Measurements from ENCODE around the gene CCDC197. TPM values are rescaled to one million over a fixed set of nuclear protein-coding genes. Genes with fewer than 3 reads are reported as not detected.

The CCDC197 gene
- total RNA-seq, 2 donors from 2014 or later: not detected

DNA sequence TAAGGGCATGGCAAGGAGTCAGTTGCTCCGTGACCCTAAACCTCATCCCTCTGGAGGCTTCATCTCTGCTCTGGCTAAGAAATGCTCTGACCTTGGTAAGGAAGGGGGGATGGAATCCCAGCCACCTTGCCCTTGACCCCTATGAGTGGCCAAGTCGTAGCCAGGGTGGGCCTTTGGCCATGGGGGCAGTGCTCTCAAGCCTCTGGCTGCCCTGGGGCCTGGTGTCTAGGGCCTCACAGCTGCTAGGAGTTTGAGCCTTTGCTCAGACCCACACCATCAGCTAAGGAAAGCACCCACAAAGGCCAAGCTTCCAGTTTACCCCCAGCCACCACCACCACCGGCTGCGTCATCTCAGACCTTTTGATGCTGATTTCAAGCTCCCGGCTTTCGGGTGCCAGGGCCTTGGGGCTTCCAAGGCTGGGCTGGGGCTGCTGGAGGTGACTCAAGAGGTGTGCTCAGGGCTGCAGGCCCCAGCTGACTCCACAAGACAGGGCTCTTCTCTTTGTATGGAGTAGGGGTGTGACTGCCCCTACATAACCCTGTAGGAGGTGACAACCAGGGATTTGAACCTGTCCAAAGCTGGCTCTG lies 24.4 kb upstream of the CCDC197 start:
- DNase-seq (ENCODE audit: low spot score): no peak
- Histone ChIP-seq H3K9me3 (no peaks in the 10 kb centered on the region), H3K36me3 (no peaks in the 10 kb centered on the region), H3K27ac (no peak overlapping the region), H3K4me3 (no peak overlapping the region), H3K4me1 (replicated peaks) (no peaks in the 10 kb centered on the region), H3K27me3 (replicated peaks; ENCODE audit: insufficient read depth) (no peaks in the 10 kb centered on the region)
- intact Hi-C loops (cut with DNase I): no loop called here
- TF ChIP-seq POLR2A (IDR thresholded peaks at IDR 0.05) (no peak), POLR2AphosphoS5 (IDR thresholded peaks at IDR 0.05) (no peak)
- TF ChIP-seq, protein P1, sequence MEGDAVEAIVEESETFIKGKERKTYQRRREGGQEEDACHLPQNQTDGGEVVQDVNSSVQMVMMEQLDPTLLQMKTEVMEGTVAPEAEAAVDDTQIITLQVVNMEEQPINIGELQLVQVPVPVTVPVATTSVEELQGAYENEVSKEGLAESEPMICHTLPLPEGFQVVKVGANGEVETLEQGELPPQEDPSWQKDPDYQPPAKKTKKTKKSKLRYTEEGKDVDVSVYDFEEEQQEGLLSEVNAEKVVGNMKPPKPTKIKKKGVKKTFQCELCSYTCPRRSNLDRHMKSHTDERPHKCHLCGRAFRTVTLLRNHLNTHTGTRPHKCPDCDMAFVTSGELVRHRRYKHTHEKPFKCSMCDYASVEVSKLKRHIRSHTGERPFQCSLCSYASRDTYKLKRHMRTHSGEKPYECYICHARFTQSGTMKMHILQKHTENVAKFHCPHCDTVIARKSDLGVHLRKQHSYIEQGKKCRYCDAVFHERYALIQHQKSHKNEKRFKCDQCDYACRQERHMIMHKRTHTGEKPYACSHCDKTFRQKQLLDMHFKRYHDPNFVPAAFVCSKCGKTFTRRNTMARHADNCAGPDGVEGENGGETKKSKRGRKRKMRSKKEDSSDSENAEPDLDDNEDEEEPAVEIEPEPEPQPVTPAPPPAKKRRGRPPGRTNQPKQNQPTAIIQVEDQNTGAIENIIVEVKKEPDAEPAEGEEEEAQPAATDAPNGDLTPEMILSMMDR (IDR thresholded peaks at IDR 0.05): no peak
- 83% methylated on average over 6 of the region's 6 CpGs for WGBS

DNA sequence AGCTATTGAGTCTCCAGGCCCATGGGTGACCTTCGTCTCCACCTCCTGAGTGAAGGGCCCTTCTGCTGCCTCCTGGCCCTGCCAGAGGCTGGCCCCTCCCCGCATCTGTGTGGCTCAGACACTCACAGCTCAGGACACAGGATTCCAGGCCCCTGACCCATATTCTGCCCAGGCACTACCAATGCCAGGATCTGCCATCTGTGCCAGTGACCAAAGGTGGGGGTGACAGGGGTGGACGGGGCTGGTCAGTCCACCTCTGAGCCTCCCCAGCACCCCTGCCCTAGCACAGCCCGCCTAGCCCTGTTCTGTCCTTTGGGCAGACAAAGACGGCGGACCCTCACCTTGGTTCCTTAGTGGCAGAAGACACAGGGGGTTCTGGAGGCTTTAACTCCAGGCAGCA lies 23.5 kb upstream of the CCDC197 start:
- TF ChIP-seq, protein P1 (IDR thresholded peaks at IDR 0.05): no peak
- TF ChIP-seq POLR2A (IDR thresholded peaks at IDR 0.05): no peak
- TF ChIP-seq POLR2AphosphoS5 (IDR thresholded peaks at IDR 0.05): no peak
- no peaks in the 10 kb centered on the region for H3K4me1 ChIP-seq (replicated peaks)
- H3K27ac ChIP-seq: peak overlapping the region in 1 of 2 donors; percentile 22
- DNase-seq (ENCODE audit: low spot score): no peak
- 83% methylated on average over 6 of the region's 6 CpGs for WGBS
- H3K9me3 ChIP-seq: no peaks in the 10 kb centered on the region
- H3K4me3 ChIP-seq: no peak overlapping the region
- H3K36me3 ChIP-seq: no peaks in the 10 kb centered on the region
- intact Hi-C loops (cut with DNase I): no loop called here
- H3K27me3 ChIP-seq (replicated peaks; ENCODE audit: insufficient read depth): no peaks in the 10 kb centered on the region

DNA sequence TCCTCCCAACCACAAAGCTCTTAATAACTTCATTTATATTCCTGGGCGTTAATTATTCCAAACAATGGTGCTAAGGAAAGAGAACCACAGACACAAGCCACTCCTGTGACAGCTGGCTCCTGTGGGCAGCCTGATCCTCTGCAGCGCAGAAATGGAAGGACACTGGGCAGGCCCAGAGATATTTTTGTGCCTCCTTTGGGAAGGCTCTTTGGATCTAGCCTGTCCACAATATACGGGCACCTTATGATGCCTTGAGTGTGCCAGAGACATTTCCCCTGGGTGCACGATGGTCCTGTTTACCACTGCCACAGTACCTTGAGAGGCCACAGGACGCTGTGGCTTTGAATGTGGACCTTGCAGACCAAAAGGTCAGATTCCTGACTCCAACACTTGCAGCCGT lies 22.8 kb upstream of the CCDC197 start:
- intact Hi-C loops (cut with DNase I): no loop called here
- H3K4me1 ChIP-seq (replicated peaks): no peaks in the 10 kb centered on the region
- 85% methylated on average over 6 of the region's 6 CpGs for WGBS
- no peaks in the 10 kb centered on the region for H3K9me3 ChIP-seq
- H3K27me3 ChIP-seq (replicated peaks; ENCODE audit: insufficient read depth): no peaks in the 10 kb centered on the region
- H3K27ac ChIP-seq: peak overlapping the region in 1 of 2 donors; percentile 22
- TF ChIP-seq, protein P1 (IDR thresholded peaks at IDR 0.05): no peak
- no peak for TF ChIP-seq POLR2AphosphoS5 (IDR thresholded peaks at IDR 0.05)
- TF ChIP-seq POLR2A (IDR thresholded peaks at IDR 0.05): no peak
- H3K4me3 ChIP-seq: no peak overlapping the region
- H3K36me3 ChIP-seq: no peaks in the 10 kb centered on the region
- no peak for DNase-seq (ENCODE audit: low spot score)

GRCh38 chr14:93974833-93975232 lies 22.3 kb upstream of the CCDC197 start:
- H3K27me3 ChIP-seq (replicated peaks; ENCODE audit: insufficient read depth): no peaks in the 10 kb centered on the region
- intact Hi-C loops (cut with DNase I): no loop called here
- H3K4me1 ChIP-seq (replicated peaks): no peaks in the 10 kb centered on the region
- H3K9me3 ChIP-seq: no peaks in the 10 kb centered on the region
- no peak overlapping the region for H3K4me3 ChIP-seq
- WGBS: 72% methylated on average over 10 of the region's 12 CpGs
- no peaks in the 10 kb centered on the region for H3K36me3 ChIP-seq
- TF ChIP-seq POLR2AphosphoS5 (IDR thresholded peaks at IDR 0.05) (no peak), POLR2A (IDR thresholded peaks at IDR 0.05) (no peak)
- TF ChIP-seq, protein P1 (IDR thresholded peaks at IDR 0.05): no peak
- H3K27ac ChIP-seq: peak overlapping the region in 1 of 2 donors; percentile 22
- DNase-seq (ENCODE audit: low spot score): no peak

- H3K9me3 ChIP-seq: no peaks in the 10 kb centered on the region
- intact Hi-C loops (cut with DNase I): no loop called here
- WGBS: 61% methylated on average over 9 of the region's 9 CpGs
- peak overlapping the region in 1 of 2 donors; percentile 8 for H3K4me3 ChIP-seq
- H3K27ac ChIP-seq: peak overlapping the region; percentile 54 to 62
- no peak for TF ChIP-seq POLR2A (IDR thresholded peaks at IDR 0.05)
- no peak for TF ChIP-seq POLR2AphosphoS5 (IDR thresholded peaks at IDR 0.05)
- TF ChIP-seq, protein P1 (IDR thresholded peaks at IDR 0.05): no peak
- H3K36me3 ChIP-seq: no peaks in the 10 kb centered on the region
- no peaks in the 10 kb centered on the region for H3K4me1 ChIP-seq (replicated peaks)
- DNase-seq (ENCODE audit: low spot score): no peak
- no peaks in the 10 kb centered on the region for H3K27me3 ChIP-seq (replicated peaks; ENCODE audit: insufficient read depth)
Measured at GRCh38 chr14:93975791-93976476, 21.2 kb upstream of the CCDC197 start.

All from prostate gland (tissue), 2 donors.